Stimulated activated CD4-positive, alpha-beta T cell treated with anti-CD3 and anti-CD28 coated beads, Interleukin-12 subunit alpha, Interleukin-12 subunit beta, amount 100 ng/mL, for 24 hours (primary cell): ENCODE data around the gene CLCN4.

Experiments
- DNase-seq, 2 experiments: peaks; one replicate each; pipeline ENCODE4 v3.0.0-alpha.2; 2020; ENCODE audit warnings: low read depth in 2 of 2

The CLCN4 gene

DNA sequence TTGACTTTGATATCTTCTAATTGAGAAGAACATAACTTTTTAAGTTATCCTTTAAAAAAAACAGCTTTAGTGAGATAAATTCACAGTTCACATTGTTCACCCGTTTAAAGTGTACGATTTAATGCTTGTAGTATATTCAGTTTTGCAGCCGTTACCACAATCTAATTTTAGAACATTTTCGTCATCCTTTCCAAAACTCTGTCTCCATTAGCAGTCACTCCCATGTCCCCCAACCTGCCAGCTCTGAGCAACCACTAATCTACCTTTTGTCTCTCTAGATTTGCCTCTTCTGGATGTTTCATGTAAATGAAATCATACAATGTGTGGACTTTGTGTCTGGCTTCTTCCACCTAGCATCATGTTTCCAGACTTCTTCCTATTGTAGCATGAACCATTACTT lies 38.6 kb downstream of the CLCN4 start:
- DNase-seq: no peak

DNA sequence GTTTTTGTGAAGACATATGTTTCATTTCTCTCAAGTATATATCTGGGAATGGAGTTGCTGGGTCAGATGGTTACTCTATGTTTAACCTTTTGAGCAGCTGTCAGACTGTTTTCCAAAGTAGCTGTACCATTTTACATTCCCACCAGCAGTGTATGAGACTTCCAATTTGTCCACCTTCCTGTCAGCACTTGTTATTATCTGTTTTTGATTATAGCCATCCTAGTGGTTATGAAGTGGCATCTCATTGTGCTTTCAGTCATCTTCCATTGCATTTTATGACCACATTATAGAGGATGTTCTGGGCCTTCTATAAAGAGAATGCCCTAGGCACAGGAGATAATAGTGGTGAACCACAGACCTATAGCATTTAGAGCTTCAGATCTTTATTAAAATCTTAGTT lies 39.2 kb downstream of the CLCN4 start:
- DNase-seq: no peak

DNA sequence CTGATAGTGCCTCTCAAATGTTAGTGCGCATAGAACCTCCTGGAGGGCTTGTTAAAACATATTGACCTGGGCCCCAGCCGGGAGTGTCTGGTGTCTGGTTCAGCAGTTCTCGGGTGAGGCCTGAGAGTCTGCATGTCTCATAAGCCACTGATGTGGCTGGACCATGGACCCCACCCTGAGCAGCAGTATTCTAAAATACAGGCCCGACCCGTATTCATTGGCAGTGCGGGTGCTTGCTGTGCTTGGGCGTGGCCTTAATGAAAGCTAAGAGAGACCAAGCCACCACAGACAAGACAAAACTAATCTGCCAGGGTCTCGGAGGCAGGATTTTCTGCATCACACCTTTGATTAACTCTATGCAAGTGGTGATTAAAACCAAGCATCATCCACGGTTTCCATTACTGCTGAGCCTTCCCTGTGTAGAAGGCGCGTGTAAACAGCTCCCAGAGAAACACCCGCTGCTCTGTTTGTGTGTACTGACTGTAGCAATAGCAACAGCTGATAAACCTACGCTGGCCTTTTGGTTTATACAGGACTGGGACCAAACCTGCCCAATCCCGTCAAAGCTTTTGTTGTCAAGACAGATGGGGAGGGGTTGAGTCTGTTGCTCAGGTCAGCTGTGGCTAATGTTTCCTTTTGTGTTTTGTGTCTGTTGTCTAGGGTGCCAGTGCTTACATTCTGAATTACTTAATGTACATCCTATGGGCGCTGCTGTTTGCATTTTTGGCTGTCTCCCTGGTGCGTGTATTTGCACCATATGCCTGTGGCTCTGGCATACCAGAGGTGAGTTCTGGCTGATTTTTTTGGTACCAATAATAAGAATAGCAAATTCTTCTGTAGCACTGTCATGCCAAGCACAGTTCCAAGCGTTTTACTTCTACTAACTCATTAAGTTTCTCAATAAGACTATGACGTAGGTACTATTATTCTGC lies 40.8 kb downstream of the CLCN4 start:
- no peak for DNase-seq

DNA sequence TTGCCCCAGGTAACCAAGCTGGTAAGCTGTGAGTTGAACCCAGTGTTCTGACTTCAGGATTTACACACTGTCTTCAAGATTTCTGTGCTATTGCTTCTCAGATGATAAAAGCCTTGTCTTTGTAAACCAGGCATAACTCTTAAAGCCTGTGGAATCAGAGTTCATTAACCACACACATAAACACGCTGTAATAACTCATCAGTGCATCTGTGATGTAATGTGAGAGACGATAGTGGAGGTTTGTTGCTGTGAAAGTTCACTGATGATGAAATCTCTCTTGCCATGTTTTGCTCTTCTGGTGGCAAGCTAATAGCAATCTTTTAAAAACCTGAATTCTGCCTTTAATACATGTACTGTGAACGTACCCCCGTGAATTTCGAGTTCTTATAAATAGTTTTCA lies 41.5 kb downstream of the CLCN4 start:
- no peak for DNase-seq

DNA sequence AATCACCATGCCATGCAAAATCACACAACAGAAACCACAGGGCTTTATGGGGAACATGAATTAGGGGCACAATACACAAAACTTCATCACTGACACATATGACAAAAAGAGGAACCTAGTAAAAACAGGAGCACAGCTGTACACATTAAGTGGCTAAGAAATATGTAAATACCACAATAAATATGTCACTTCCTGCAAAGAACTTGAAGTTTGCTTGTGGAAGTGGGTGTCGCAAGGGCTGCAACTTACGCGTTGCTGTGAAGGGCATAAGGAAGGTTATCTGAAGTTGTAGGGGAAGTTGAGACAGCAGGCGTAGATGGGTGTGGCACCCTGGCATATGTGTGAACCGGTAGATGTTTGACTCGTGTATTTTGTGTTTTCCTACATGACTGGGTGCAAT lies 42.4 kb downstream of the CLCN4 start:
- no peak for DNase-seq

DNA sequence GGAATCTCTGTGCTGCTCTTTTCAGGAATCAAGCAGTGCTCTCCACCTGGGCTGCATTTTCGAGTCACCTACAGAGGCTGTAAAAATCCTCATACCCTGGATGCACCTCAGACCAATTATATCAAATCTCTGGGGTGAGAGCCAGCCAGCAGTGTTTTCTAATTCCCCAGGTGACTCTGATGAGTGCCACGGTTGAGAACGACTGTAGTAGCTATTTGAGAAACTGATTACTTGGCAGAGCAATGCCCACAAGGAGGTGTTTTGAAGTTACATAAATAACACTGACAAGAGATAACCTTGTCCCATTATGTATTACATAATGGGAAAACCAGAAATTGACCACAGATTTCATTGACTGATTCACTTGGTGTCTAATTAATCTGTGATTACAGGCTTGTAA lies 46.8 kb downstream of the CLCN4 start:
- DNase-seq: no peak

DNA sequence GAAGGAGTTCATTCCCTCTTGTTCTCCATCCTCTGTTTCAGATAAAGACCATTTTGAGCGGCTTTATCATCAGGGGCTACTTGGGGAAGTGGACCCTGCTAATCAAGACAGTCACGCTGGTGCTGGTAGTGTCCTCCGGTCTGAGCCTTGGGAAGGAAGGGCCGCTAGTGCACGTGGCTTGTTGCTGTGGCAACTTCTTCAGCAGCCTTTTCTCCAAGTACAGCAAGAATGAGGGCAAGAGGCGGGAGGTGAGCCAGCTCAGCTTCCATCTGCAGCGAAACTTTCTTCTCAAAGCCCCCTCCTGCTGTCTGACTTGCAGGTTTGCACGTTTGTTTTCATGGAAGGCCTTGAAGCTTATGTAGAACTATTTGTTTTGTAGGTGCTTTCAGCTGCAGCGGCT lies 49.5 kb downstream of the CLCN4 start:
- DNase-seq: no peak

DNA sequence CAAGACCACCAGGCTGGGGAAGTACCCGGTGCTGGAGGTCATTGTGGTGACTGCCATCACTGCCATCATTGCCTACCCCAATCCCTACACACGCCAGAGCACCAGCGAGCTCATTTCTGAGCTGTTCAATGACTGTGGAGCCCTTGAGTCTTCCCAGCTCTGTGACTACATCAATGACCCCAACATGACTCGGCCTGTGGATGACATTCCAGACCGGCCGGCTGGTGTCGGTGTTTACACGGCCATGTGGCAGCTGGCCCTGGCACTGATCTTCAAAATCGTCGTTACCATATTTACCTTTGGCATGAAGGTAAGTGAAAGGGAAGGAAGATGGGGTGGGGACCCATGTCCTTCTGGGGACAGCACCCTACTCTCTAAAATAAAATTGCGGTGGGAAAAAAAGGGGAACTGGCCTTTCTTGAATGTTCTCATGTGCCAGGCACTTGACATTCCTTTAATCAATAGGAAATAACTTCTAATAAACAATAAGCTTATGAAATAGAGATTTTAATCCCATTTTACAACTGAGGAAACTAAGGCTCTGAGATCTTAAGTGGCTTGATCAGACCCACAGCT lies 51.6 kb downstream of the CLCN4 start:
- DNase-seq: no peak

DNA sequence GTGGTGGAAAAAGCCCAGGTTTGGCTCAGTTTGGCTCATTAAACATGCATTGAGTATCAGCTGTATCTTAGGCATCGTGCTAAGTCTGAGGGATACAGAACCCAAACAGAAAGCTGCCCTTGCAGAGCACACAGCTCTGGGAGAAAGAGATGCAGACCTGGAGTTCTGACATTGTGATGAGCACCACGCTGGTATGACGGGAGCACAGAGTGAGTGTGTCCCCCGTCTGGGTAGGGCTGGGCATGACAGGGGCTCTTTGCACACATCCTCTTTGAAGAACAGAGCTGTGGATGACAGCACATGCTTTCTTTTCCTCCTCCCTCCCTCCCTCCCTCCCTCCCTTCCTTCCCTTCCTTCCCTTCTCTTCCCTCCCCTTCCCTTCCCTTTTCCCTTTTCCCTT lies 52.2 kb downstream of the CLCN4 start:
- DNase-seq: no peak

DNA sequence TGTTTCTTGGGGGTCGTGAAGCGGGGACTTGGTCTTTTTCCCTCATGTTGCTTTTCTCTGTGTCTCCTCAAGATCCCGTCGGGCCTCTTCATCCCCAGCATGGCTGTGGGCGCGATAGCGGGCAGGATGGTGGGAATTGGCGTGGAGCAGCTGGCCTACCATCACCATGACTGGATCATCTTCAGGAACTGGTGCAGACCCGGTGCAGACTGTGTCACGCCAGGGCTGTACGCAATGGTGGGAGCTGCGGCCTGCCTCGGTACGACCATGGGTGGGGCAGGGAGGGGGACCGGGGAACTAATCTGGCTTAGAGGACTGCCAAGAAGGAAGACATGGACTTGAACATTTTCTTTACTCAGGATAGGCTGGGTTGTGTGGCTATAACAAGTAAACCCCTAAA lies 55.6 kb downstream of the CLCN4 start:
- no peak for DNase-seq

DNA sequence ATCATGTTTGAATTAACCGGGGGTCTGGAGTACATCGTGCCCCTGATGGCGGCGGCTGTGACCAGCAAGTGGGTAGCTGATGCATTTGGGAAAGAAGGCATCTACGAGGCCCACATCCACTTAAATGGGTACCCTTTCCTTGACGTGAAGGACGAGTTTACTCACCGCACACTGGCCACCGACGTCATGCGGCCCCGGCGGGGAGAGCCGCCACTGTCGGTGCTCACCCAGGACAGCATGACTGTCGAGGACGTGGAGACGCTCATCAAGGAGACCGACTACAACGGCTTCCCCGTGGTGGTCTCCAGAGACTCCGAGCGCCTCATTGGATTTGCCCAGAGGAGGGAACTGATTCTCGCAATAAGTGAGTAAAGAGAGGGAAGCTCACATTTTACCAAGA lies 56.9 kb downstream of the CLCN4 start:
- DNase-seq: no peak

DNA sequence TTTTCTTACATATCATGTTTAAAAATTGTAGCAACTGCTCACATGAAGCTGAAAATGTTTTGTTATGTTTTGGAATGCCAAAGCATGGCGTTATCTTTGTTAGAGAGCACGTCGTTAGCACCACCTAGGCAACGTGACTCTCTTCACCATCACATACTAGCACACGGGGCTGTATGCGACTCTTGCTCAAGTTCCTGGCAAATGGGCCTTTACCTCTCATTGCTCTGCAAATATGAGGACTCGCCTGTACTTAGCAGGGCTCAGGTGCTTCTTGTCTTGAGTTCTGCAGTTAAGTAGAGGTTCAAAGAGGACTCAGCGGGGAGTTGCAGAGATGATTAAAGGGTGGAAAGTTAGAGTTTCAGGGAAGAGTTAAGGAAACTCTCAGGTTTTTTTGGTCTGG lies 59.4 kb downstream of the CLCN4 start:
- no peak for DNase-seq

DNA sequence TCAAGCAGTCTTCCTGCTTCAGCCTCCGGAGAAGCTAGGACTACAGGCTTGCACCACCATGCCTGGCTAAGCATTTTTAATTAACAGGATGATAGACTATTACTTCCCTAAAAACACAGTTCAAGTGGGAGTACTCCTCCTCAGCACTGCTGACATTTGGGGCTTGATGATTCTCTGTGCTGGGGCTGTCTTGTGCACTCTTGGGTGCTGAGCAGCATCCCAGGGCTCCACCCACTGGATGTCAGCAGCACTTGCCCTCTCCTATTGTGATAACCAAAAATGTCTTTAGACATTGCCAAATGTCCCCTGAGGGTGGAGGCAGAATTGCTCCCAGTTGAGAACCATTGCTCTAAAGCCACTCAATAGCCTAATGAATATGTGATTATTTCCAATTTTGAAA lies 60.4 kb downstream of the CLCN4 start:
- DNase-seq: no peak

DNA sequence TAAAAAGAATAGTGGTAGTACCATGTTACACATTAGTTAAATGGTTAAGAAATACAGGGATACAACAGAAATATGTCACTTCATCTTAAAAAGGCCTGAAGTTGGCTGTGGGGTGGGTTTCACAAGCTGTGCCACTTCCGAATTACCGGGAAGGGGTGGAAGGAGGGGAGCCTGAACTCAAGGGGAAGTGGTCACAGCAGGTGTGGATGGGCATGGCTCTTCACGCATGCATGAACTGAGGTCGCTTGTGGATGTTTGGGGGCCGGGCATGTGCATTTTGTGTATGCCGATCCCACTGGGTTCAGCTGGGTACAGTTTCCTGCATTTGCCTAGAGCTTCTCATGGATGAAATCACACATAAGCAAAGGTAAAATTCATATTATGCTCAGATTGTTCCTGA lies 64.9 kb downstream of the CLCN4 start:
- no peak for DNase-seq

DNA sequence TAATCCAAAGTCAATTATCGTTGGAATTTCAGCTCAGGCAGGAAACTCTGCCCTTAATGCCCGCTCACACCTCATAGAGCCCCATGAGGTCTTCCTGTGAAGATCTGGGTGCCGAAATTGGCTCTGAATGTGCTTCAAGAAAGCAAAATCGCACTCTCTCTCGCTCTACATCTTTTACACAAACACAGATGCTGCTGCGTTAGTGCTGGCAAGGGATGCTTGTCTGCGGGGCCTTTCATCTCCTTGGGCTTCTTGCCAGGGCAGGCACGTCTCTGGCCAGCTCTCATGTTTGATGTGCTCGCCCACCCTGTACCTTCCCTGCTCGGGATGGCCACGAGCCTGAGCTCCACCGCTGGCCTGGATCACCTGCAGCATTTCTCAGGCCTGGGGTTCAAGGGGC lies 66.5 kb downstream of the CLCN4 start:
- no peak for DNase-seq

DNA sequence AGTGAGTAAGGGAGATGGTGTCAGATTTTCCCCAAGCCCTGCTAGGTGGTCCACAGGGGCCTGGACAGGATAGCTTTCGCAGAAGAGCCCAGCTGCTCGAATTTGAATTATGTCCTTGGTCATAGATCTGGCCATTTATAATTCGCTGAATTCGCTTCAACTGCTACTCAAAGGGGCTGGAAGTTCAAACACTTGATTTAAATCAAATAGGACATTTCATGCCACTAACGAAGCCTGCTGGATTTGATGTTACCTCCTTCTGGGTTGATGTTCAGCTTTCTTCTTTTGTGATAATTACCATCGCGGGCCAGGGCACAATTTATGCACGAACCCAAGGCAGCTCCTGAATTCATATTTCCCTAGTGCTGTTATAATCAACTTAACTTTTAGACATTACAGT lies 67.0 kb downstream of the CLCN4 start:
- DNase-seq: no peak

DNA sequence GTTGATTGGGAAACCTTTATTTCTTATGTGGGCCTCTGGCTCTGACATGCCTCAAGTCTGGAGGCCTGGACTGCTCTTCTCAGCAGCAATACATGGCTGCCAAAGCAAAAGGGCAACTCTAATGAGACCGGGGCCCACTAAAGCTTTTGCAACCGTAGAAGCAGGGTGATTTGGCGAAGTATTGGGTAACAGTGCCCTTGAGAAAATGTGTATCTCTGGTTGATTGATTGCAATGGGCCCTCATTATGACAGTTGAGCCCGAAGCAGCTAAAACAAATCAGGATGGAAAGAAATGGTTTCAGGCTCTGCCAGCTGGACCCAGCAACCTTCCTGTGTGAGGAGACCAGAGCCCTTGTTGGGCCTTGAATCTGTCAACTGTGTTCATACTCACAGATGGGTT lies 73.4 kb downstream of the CLCN4 start:
- DNase-seq: no peak

DNA sequence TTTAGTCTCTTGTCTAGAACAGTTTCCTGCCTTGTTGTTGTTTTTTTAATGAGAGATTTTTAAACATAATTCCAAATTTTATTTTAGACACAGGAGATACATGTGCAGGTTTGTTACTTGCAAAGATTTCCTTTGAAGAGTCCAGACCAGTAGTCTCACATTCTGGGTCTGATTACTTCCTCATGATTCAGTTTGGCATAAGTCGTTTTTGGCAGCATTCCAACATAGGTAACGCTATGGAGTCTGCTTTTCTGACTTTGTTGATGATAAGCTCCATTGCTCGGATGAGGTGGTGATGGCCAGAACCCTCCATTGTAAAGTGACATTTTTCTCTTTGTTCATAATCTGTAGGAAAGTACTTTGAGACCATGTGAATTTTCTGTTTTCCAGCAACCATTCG lies 74.7 kb downstream of the CLCN4 start:
- no peak for DNase-seq

DNA sequence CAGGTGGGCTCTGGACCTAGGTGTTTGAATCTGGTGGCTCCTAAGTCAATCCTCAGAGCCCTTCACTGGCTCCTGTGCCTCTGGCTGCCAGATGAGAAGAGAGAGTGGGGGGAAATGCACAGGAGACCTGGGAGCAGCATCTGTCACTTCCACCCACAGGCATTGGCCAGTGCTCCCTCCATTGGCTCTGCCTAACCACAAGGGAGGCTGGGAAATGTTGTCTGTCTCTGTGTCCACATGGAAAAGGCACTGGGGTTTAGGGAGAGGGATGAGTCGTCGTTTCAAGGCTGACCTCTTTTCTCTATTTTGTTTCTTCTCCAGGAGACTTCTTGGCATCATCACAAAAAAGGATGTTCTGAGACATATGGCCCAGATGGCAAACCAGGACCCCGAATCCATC lies 76.4 kb downstream of the CLCN4 start:
- no peak for DNase-seq

DNA sequence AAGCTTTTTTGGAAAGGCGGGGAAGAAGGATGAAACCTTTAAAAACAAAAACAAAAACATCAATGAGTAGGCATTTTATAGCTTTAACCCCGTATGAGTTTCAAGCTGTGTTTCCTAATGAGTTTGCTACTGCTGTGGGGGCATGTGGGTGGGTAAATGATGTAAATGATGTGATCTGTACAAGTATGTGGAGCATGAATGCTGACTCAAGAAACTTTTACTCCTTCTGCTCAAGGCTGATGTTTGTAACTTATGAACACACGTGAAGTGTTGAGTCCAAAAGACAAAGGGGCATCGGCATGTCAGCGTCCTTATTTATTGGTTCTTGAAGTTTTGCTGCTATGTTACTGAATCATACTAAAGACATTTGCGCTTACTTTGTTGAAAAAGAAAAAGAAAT lies 76.9 kb downstream of the CLCN4 start:
- DNase-seq: no peak

DNA sequence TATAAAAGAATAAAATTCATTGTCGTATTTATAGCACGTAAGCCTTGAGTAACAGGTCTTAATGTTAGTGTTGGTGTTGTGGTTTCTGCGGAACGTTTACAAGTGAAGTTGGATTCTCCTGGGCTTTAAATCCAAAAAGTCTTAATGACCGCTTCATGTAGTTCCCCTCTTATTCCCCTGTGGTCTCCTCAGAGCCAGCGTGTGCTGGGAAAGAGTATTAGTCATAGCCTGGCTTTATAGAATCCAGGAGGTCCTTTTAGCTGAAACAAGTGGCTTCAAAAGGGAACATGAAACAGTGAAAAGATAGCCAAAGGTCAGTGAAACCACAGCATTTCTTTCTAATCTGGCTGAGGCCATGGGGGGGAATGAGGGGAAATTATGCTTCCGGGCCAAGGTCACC lies 79.1 kb downstream of the CLCN4 start:
- DNase-seq: no peak

DNA sequence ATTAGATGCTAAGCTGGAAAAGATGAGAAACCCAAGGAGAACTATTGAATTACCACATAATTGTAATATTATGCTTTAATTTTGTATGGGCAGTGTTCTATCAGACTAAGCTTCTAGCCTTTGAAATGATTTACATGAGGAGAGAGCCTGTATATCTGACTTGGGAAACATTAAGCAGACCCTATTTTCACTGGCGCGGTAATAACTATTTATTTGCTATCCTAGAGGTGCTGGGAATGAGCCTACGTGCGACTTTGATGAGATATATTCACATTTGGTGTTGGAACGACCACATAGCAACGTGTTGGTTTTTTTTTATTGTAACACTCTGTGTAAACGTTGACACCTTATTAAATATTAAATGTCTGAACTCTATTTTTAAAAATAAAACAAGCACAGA lies 80.5 kb downstream of the CLCN4 start:
- no peak for DNase-seq

DNA sequence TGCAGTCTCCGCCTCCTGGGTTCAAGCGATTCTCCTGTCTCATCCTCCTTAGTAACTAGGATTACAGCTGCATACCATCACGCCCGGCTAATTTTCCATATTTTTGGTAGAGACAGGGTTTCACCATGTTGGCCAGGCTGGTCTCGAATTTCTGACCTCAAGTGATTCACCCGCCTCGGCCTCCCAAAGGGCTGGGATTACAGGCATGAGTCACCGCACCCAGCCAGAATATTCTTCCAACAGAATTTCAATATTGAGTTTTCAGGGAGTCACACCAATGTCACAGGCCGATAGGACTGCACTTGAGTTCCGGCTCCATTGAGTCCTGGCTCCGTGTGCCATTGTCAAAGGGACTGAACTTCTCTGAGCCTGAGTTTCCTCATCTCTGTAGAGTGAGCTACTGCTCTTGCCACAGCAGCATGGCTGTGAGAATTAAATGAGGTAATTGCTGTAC lies 82.9 kb downstream of the CLCN4 start:
- DNase-seq: no peak

DNA sequence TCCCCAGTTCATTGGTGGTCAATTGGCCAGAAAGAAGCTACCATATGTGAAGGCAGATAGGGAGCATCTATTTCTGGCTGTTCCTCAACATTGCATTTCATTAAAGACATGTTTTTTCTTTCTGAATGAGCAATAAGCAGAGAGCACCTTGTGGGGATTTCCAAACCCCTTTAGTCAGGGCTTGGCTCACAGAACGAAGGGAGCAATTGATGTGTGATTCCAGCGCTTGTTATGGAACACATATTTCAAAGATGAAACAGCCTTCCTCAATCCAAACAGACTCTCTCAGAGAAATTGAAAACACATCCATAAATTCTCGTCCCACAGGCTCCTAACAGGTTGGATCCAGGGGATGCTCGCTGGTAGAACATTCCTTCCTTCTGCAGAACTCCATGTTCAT lies 84.1 kb downstream of the CLCN4 start:
- no peak for DNase-seq
